ENCODE data around the gene DCAF5.

DNA sequence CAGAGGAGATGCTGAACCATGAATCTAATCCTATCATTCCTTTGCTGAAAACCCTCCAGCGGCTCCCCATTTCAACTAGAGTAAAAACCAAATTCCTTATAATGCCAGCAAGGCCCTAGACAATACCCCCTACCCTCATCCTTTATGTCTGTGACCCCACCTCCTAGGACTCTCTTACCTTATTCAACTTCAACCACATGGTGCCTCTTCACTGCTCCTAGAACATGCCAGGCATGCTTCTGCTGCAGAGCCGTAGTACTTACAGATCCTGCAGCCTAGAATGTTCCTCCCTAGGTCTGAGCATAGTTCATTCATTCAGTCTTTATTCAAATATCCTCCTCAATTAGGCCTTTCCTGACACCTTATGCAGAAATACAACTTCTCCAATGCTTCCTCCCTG is 54.9 kb downstream of the DCAF5 start:
- TF ChIP-seq, protein P1, sequence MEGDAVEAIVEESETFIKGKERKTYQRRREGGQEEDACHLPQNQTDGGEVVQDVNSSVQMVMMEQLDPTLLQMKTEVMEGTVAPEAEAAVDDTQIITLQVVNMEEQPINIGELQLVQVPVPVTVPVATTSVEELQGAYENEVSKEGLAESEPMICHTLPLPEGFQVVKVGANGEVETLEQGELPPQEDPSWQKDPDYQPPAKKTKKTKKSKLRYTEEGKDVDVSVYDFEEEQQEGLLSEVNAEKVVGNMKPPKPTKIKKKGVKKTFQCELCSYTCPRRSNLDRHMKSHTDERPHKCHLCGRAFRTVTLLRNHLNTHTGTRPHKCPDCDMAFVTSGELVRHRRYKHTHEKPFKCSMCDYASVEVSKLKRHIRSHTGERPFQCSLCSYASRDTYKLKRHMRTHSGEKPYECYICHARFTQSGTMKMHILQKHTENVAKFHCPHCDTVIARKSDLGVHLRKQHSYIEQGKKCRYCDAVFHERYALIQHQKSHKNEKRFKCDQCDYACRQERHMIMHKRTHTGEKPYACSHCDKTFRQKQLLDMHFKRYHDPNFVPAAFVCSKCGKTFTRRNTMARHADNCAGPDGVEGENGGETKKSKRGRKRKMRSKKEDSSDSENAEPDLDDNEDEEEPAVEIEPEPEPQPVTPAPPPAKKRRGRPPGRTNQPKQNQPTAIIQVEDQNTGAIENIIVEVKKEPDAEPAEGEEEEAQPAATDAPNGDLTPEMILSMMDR (IDR thresholded peaks at IDR 0.05; ENCODE audit: low read depth, low read length), result no peak
- no peak for TF ChIP-seq POLR2A (IDR thresholded peaks at IDR 0.05; ENCODE audit: extremely low read depth, insufficient read length)

Data from NB4 (cell line).